ENCODE results near the gene NUBP2.

NUBP2 gene

GRCh38 chr16:1800701-1801100, 17.9 kb downstream of the NUBP2 start:
- in situ Hi-C loops (cut with MboI; ENCODE audit: low sequenced_read_pairs) = no loop called here

- in situ Hi-C loops (cut with MboI; ENCODE audit: low sequenced_read_pairs) = no loop called here
Observed at GRCh38 chr16:1807626-1808025, 24.9 kb downstream of the NUBP2 start.

GRCh38 chr16:1808691-1809090, 25.9 kb downstream of the NUBP2 start:
- in situ Hi-C loops (cut with MboI; ENCODE audit: low sequenced_read_pairs) = no loop called here

- in situ Hi-C loops (cut with MboI; ENCODE audit: low sequenced_read_pairs) = no loop called here
Observed at GRCh38 chr16:1809281-1809801, 26.6 kb downstream of the NUBP2 start.

GRCh38 chr16:1810106-1810505, 27.3 kb downstream of the NUBP2 start:
- in situ Hi-C loops (cut with MboI; ENCODE audit: low sequenced_read_pairs) = no loop called here

- in situ Hi-C loops (cut with MboI; ENCODE audit: low sequenced_read_pairs) = no loop called here
Observed at GRCh38 chr16:1810536-1810935, 27.8 kb downstream of the NUBP2 start.

- in situ Hi-C loops (cut with MboI; ENCODE audit: low sequenced_read_pairs) = no loop called here
Observed at GRCh38 chr16:1812732-1813163, 30.0 kb downstream of the NUBP2 start.

- in situ Hi-C loops (cut with MboI; ENCODE audit: low sequenced_read_pairs) = no loop called here
Observed at GRCh38 chr16:1815461-1815860, 32.7 kb downstream of the NUBP2 start.

GRCh38 chr16:1816396-1817275, 33.9 kb downstream of the NUBP2 start:
- in situ Hi-C loops (cut with MboI; ENCODE audit: low sequenced_read_pairs) = no loop called here

- in situ Hi-C loops (cut with MboI; ENCODE audit: low sequenced_read_pairs) = no loop called here
Observed at GRCh38 chr16:1817276-1817589, 34.5 kb downstream of the NUBP2 start.

GRCh38 chr16:1817716-1818115, 35.0 kb downstream of the NUBP2 start:
- in situ Hi-C loops (cut with MboI; ENCODE audit: low sequenced_read_pairs) = no loop called here

GRCh38 chr16:1818204-1818872, 35.6 kb downstream of the NUBP2 start:
- in situ Hi-C loops (cut with MboI; ENCODE audit: low sequenced_read_pairs) = no loop called here

GRCh38 chr16:1818873-1819525, 36.2 kb downstream of the NUBP2 start:
- in situ Hi-C loops (cut with MboI; ENCODE audit: low sequenced_read_pairs) = no loop called here

- in situ Hi-C loops (cut with MboI; ENCODE audit: low sequenced_read_pairs) = no loop called here
Observed at GRCh38 chr16:1819611-1820010, 36.9 kb downstream of the NUBP2 start.

GRCh38 chr16:1820096-1820945, 37.6 kb downstream of the NUBP2 start:
- in situ Hi-C loops (cut with MboI; ENCODE audit: low sequenced_read_pairs) = no loop called here

GRCh38 chr16:1820946-1821290, 38.2 kb downstream of the NUBP2 start:
- in situ Hi-C loops (cut with MboI; ENCODE audit: low sequenced_read_pairs) = no loop called here

- in situ Hi-C loops (cut with MboI; ENCODE audit: low sequenced_read_pairs) = no loop called here
Observed at GRCh38 chr16:1821861-1822611, 39.3 kb downstream of the NUBP2 start.

GRCh38 chr16:1822801-1823200, 40.0 kb downstream of the NUBP2 start:
- in situ Hi-C loops (cut with MboI; ENCODE audit: low sequenced_read_pairs) = no loop called here

GRCh38 chr16:1823821-1824220, 41.1 kb downstream of the NUBP2 start:
- in situ Hi-C loops (cut with MboI; ENCODE audit: low sequenced_read_pairs) = no loop called here

GRCh38 chr16:1825381-1825863, 42.7 kb downstream of the NUBP2 start:
- in situ Hi-C loops (cut with MboI; ENCODE audit: low sequenced_read_pairs) = no loop called here

Measured in HL-60/S4 (cell line).